Neural progenitor cell (in vitro differentiated cells): ENCODE data around the gene SARDH. TPM values are rescaled to one million over a fixed set of nuclear protein-coding genes. Genes with fewer than 3 reads are reported as not detected.

ENCODE experiments used
- DNase-seq: peaks from one replicate; pipeline ENCODE4 v3.0.0-alpha.2; 2016; ENCODE audit warnings: low spot score
- H2AFZ ChIP-seq: fragments of 200-600 bp; sonication (generic); replicated peaks from 2 replicates; pipeline ENCODE4 v1.6.1; 2016; ENCODE audit warnings: antibody characterized with exemption
- H3F3A ChIP-seq: fragments of 200-600 bp; sonication (generic); 2 replicates; pipeline ENCODE4 v1.6.1; 2016; ENCODE audit warnings: antibody characterized with exemption, low read depth
- H3K27ac ChIP-seq: fragments of 200-600 bp; sonication (generic); 2 replicates; pipeline ENCODE4 v1.5.1; 2016; ENCODE audit warnings: mild to moderate bottlenecking
- H3K27me3 ChIP-seq: fragments of 200-600 bp; sonication (generic); 2 replicates; pipeline ENCODE4 v1.6.1; 2016; ENCODE audit warnings: mild to moderate bottlenecking, moderate library complexity
- H3K36me3 ChIP-seq: fragments of 200-600 bp; sonication (generic); 2 replicates; pipeline ENCODE4 v1.5.1; 2016
- H3K4me1 ChIP-seq: fragments of 200-600 bp; sonication (generic); 2 replicates; pipeline ENCODE4 v1.6.1; 2016; ENCODE audit warnings: mixed run types
- H3K4me2 ChIP-seq: fragments of 200-600 bp; sonication (generic); 2 replicates; pipeline ENCODE4 v1.6.1; 2016
- H3K4me3 ChIP-seq: fragments of 200-600 bp; sonication (generic); 2 replicates; pipeline ENCODE4 v1.5.1; 2016
- H3K79me2 ChIP-seq: fragments of 200-600 bp; sonication (generic); 2 replicates; pipeline ENCODE4 v1.6.1; 2016; ENCODE audit warnings: low read depth
- H3K9ac ChIP-seq: fragments of 200-600 bp; sonication (generic); 2 replicates; pipeline ENCODE4 v1.6.1; 2016
- H3K9me3 ChIP-seq: fragments of 200-600 bp; sonication (generic); 2 replicates; pipeline ENCODE4 v1.5.1; 2016; ENCODE audit warnings: low read depth
- H4K20me1 ChIP-seq: fragments of 200-600 bp; sonication (generic); 2 replicates; pipeline ENCODE4 v1.6.1; 2016; ENCODE audit warnings: low read depth
- H3K27ac Mint-ChIP-seq: 3 replicates; pipeline ENCODE4 v1.8.0; 2021; ENCODE audit warnings: mixed read lengths
- H3K27me3 Mint-ChIP-seq: 2 replicates; pipeline ENCODE4 v1.8.0; 2022; ENCODE audit warnings: low read depth, mild to moderate bottlenecking, inconsistent platforms, moderate library complexity, mixed read lengths; ENCODE audit not compliant: insufficient read depth
- H3K36me3 Mint-ChIP-seq: 3 replicates; pipeline ENCODE4 v1.8.0; 2021; ENCODE audit warnings: mixed read lengths
- H3K4me1 Mint-ChIP-seq: 3 replicates; pipeline ENCODE4 v1.8.0; 2021; ENCODE audit warnings: mixed read lengths
- H3K4me3 Mint-ChIP-seq: 3 replicates; pipeline ENCODE4 v1.8.0; 2021; ENCODE audit warnings: mild to moderate bottlenecking, moderate library complexity, mixed read lengths
- H3K9me3 Mint-ChIP-seq: 3 replicates; pipeline ENCODE4 v1.8.0; 2020; ENCODE audit warnings: mixed read lengths
- CTCF ChIP-seq: fragments of 200-600 bp; sonication (generic); IDR thresholded peaks from 2 replicates; pipeline ENCODE4 v1.5.1; 2017; ENCODE audit warnings: antibody characterized with exemption, mild to moderate bottlenecking
- EZH2 ChIP-seq: fragments of 200-600 bp; sonication (generic); IDR thresholded peaks from 2 replicates; pipeline ENCODE4 v1.6.1; 2017; ENCODE audit warnings: antibody characterized with exemption, mild to moderate bottlenecking, moderate library complexity
- EZH2phosphoT487 ChIP-seq: fragments of 200-600 bp; sonication (generic); IDR thresholded peaks from 2 replicates; pipeline ENCODE4 v1.6.1; 2017; ENCODE audit warnings: antibody characterized with exemption
- total RNA-seq: library from RNA; depleted of rRNA; stranded (reverse); fragments of >200 nt; gene quantifications from 2 replicates; pipeline ENCODE4 v1.2.3, GENCODE V29; 2015; ENCODE audit warnings: low replicate concordance

The SARDH gene
- total RNA-seq, 1 donor from 2014 or later = 3.9 TPM

GRCh38 chr9:133733796-133734533 lies 4.2 kb downstream of the SARDH start:
- H3K27me3 Mint-ChIP-seq = peaks cover 5% of the 10 kb centered on the region
- H3K27ac Mint-ChIP-seq = no peak overlapping the region
- Histone ChIP-seq H3K9me3 (no peaks in the 10 kb centered on the region), H3K4me1 (peaks cover 19% of the 10 kb centered on the region), H3K4me3 (no peak overlapping the region), H3F3A (no peaks in the 10 kb centered on the region), H3K79me2 (no peaks in the 10 kb centered on the region), H3K9ac (no peak overlapping the region), H4K20me1 (no peaks in the 10 kb centered on the region), H3K4me2 (no peak overlapping the region), H3K27me3 (no peaks in the 10 kb centered on the region), H3K27ac (no peak overlapping the region), H2AFZ (no peak overlapping the region), H3K36me3 (no peaks in the 10 kb centered on the region)
- peaks cover 17% of the 10 kb centered on the region for H3K4me1 Mint-ChIP-seq
- no peaks in the 10 kb centered on the region for H3K9me3 Mint-ChIP-seq
- TF ChIP-seq EZH2phosphoT487 (no peak), EZH2 (no peak), CTCF (no peak)
- no peaks in the 10 kb centered on the region for H3K36me3 Mint-ChIP-seq
- peak overlapping the region; percentile 21 for H3K4me3 Mint-ChIP-seq
- DNase-seq = peak; percentile 13

- H3K4me3 Mint-ChIP-seq = no peak overlapping the region
- peaks cover 8% of the 10 kb centered on the region for H3K27me3 Mint-ChIP-seq
- TF ChIP-seq EZH2phosphoT487 (no peak), CTCF (no peak), EZH2 (no peak)
- Histone ChIP-seq H3K4me3 (no peak overlapping the region), H3K4me1 (peaks cover 18% of the 10 kb centered on the region), H3K4me2 (no peak overlapping the region), H4K20me1 (no peaks in the 10 kb centered on the region), H2AFZ (no peak overlapping the region), H3K79me2 (no peaks in the 10 kb centered on the region), H3K36me3 (no peaks in the 10 kb centered on the region), H3K9ac (no peak overlapping the region), H3K27ac (no peak overlapping the region), H3F3A (no peaks in the 10 kb centered on the region), H3K9me3 (no peaks in the 10 kb centered on the region), H3K27me3 (no peaks in the 10 kb centered on the region)
- peaks cover 17% of the 10 kb centered on the region for H3K4me1 Mint-ChIP-seq
- no peaks in the 10 kb centered on the region for H3K36me3 Mint-ChIP-seq
- no peak overlapping the region for H3K27ac Mint-ChIP-seq
- peak; percentile 16 for DNase-seq
- no peaks in the 10 kb centered on the region for H3K9me3 Mint-ChIP-seq
Observed at GRCh38 chr9:133733421-133733795, 4.7 kb downstream of the SARDH start.

- H2AFZ ChIP-seq = no peak overlapping the region
- H3K27ac ChIP-seq = no peak overlapping the region
- H3K27ac Mint-ChIP-seq = no peak overlapping the region
- no peak overlapping the region for H3K4me3 Mint-ChIP-seq
- no peaks in the 10 kb centered on the region for H3K79me2 ChIP-seq
- DNase-seq = peak; percentile 1
- no peaks in the 10 kb centered on the region for H3K36me3 Mint-ChIP-seq
- H3K4me2 ChIP-seq = no peak overlapping the region
- H3K36me3 ChIP-seq = no peaks in the 10 kb centered on the region
- no peaks in the 10 kb centered on the region for H4K20me1 ChIP-seq
- TF ChIP-seq EZH2 (no peak), CTCF (no peak), EZH2phosphoT487 (no peak)
- no peaks in the 10 kb centered on the region for H3K27me3 ChIP-seq
- H3K9me3 ChIP-seq = no peaks in the 10 kb centered on the region
- no peaks in the 10 kb centered on the region for H3F3A ChIP-seq
- peaks cover 14% of the 10 kb centered on the region for H3K4me1 Mint-ChIP-seq
- H3K4me1 ChIP-seq = peaks cover 12% of the 10 kb centered on the region
- no peak overlapping the region for H3K4me3 ChIP-seq
- no peaks in the 10 kb centered on the region for H3K9me3 Mint-ChIP-seq
- H3K9ac ChIP-seq = no peak overlapping the region
- peaks cover 8% of the 10 kb centered on the region for H3K27me3 Mint-ChIP-seq
Observed at GRCh38 chr9:133732639-133733408, 5.3 kb downstream of the SARDH start.
